ENCODE results near the gene CFAP100.

- TF ChIP-seq EZH2 (IDR thresholded peaks at IDR 0.05; ENCODE audit: insufficient read depth, low read length), result no peak
- TF ChIP-seq, protein P1, sequence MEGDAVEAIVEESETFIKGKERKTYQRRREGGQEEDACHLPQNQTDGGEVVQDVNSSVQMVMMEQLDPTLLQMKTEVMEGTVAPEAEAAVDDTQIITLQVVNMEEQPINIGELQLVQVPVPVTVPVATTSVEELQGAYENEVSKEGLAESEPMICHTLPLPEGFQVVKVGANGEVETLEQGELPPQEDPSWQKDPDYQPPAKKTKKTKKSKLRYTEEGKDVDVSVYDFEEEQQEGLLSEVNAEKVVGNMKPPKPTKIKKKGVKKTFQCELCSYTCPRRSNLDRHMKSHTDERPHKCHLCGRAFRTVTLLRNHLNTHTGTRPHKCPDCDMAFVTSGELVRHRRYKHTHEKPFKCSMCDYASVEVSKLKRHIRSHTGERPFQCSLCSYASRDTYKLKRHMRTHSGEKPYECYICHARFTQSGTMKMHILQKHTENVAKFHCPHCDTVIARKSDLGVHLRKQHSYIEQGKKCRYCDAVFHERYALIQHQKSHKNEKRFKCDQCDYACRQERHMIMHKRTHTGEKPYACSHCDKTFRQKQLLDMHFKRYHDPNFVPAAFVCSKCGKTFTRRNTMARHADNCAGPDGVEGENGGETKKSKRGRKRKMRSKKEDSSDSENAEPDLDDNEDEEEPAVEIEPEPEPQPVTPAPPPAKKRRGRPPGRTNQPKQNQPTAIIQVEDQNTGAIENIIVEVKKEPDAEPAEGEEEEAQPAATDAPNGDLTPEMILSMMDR (IDR thresholded peaks at IDR 0.05; ENCODE audit: insufficient read depth, low read depth, low read length), result no peak
Observed at GRCh38 chr3:126477061-126477380, 82.3 kb downstream of the CFAP100 start.
